Vagina (tissue), 2 donors: ENCODE measurements around the gene PSD2. TPM values are rescaled to one million over a fixed set of nuclear protein-coding genes. Genes with fewer than 3 reads are reported as not detected.

ENCODE experiments used
- DNase-seq, 2 donors: peaks; one replicate each; pipeline ENCODE4 v3.0.0-alpha.2; 2017; ENCODE audit errors: extremely low spot score in 2 of 2
- H3K27ac ChIP-seq: fragments of 200-600 bp; sonication (generic); one replicate; pipeline ENCODE4 v1.5.1; 2019
- H3K27me3 ChIP-seq: fragments of 200-600 bp; sonication (generic); one replicate; pipeline ENCODE4 v1.5.1; 2019
- H3K36me3 ChIP-seq, 2 donors: fragments of 200-600 bp; sonication (generic); one replicate each; pipeline ENCODE4 v1.5.1; 2017 to 2019
- H3K4me1 ChIP-seq: fragments of 200-600 bp; sonication (generic); one replicate; pipeline ENCODE4 v1.5.1; 2019
- H3K4me3 ChIP-seq, 2 donors: fragments of 200-600 bp; sonication (generic); 1 replicate in 1 of 2; 2 replicates in 1 of 2; pipeline ENCODE4 v1.5.1; 2016 to 2019
- H3K9me3 ChIP-seq: fragments of 200-600 bp; sonication (generic); one replicate; pipeline ENCODE4 v1.5.1; 2019
- CTCF ChIP-seq, 3 experiments: fragments of 450-650 bp in 2 of 3; fragments of 200-600 bp in 1 of 3; sonication (generic) in 1 of 3; IDR thresholded peaks; one replicate each; pipeline ENCODE4 v1.5.1; 2017 to 2019; ENCODE audit warnings: antibody characterized with exemption in 3 of 3, mild to moderate bottlenecking in 2 of 3, moderate library complexity in 2 of 3
- POLR2A ChIP-seq, 2 donors: fragments of 450-650 bp; IDR thresholded peaks; one replicate each; pipeline ENCODE4 v1.6.1; 2017; ENCODE audit warnings: antibody characterized with exemption in 2 of 2, mild to moderate bottlenecking in 2 of 2, moderate library complexity in 2 of 2
- POLR2AphosphoS5 ChIP-seq, 2 donors: sonication (generic); formaldehyde crosslinking; IDR thresholded peaks; one replicate each; pipeline ENCODE4 v1.9.0; 2017; ENCODE audit warnings: antibody characterized with exemption in 2 of 2, mild to moderate bottlenecking in 2 of 2, low read depth in 1 of 2; ENCODE audit not compliant: insufficient read depth in 1 of 2
- intact Hi-C: fragments of 100-400 bp; cut with DNase I; formaldehyde crosslinking; loops from one replicate; pipeline ENCODE4 v1.15.1; 2023
- total RNA-seq: library from RNA; depleted of rRNA; stranded (reverse); fragments of >200 nt; gene quantifications from one replicate; pipeline ENCODE4 v1.2.3, GENCODE V29; 2016

Gene PSD2
- total RNA-seq, 1 donor from 2014 or later = 0.25 TPM

- Histone ChIP-seq H3K27ac (no peak overlapping the region), H3K4me3 (no peak overlapping the region), H3K36me3 (no peaks in the 10 kb centered on the region), H3K9me3 (no peaks in the 10 kb centered on the region), H3K27me3 (peaks cover 12% of the 10 kb centered on the region), H3K4me1 (peaks cover 6% of the 10 kb centered on the region)
- TF ChIP-seq POLR2AphosphoS5 (IDR thresholded peaks at IDR 0.05; ENCODE audit: insufficient read depth in 1 of 2, low read depth in 1 of 2) (no peak), POLR2A (IDR thresholded peaks at IDR 0.05) (no peak), CTCF (IDR thresholded peaks at IDR 0.05) (no peak)
- DNase-seq = no peak
- intact Hi-C loops = no loop called here
Measured at GRCh38 chr5:139757727-139758509, 37.7 kb upstream of the PSD2 start.

GRCh38 chr5:139758510-139759075, 37.0 kb upstream of the PSD2 start:
- TF ChIP-seq POLR2A (IDR thresholded peaks at IDR 0.05) (no peak), POLR2AphosphoS5 (IDR thresholded peaks at IDR 0.05; ENCODE audit: insufficient read depth in 1 of 2, low read depth in 1 of 2) (no peak), CTCF (IDR thresholded peaks at IDR 0.05) (no peak)
- Histone ChIP-seq H3K36me3 (no peaks in the 10 kb centered on the region), H3K27me3 (peaks cover 12% of the 10 kb centered on the region), H3K9me3 (no peaks in the 10 kb centered on the region), H3K4me1 (peaks cover 6% of the 10 kb centered on the region), H3K27ac (no peak overlapping the region), H3K4me3 (no peak overlapping the region)
- intact Hi-C loops = no loop called here
- DNase-seq = no peak

GRCh38 chr5:139759219-139759721, 36.3 kb upstream of the PSD2 start:
- no peak for DNase-seq
- Histone ChIP-seq H3K9me3 (no peaks in the 10 kb centered on the region), H3K27ac (no peak overlapping the region), H3K36me3 (no peaks in the 10 kb centered on the region), H3K4me3 (no peak overlapping the region), H3K4me1 (peaks cover 9% of the 10 kb centered on the region), H3K27me3 (peaks cover 12% of the 10 kb centered on the region)
- TF ChIP-seq POLR2A (IDR thresholded peaks at IDR 0.05) (no peak), POLR2AphosphoS5 (IDR thresholded peaks at IDR 0.05; ENCODE audit: insufficient read depth in 1 of 2, low read depth in 1 of 2) (no peak), CTCF (IDR thresholded peaks at IDR 0.05) (no peak)
- intact Hi-C loops = no loop called here

GRCh38 chr5:139760066-139761056, 35.2 kb upstream of the PSD2 start:
- no peak for DNase-seq
- H3K27me3 ChIP-seq = peaks cover 5% of the 10 kb centered on the region
- no peaks in the 10 kb centered on the region for H3K9me3 ChIP-seq
- TF ChIP-seq CTCF (IDR thresholded peaks at IDR 0.05) (no peak), POLR2A (IDR thresholded peaks at IDR 0.05) (no peak), POLR2AphosphoS5 (IDR thresholded peaks at IDR 0.05; ENCODE audit: insufficient read depth in 1 of 2, low read depth in 1 of 2) (no peak)
- H3K36me3 ChIP-seq = no peaks in the 10 kb centered on the region
- no peak overlapping the region for H3K27ac ChIP-seq
- no peak overlapping the region for H3K4me3 ChIP-seq
- peaks cover 15% of the 10 kb centered on the region for H3K4me1 ChIP-seq
- intact Hi-C loops = no loop called here
